GM21390 (cell line): ENCODE measurements around the gene DUSP15.
A peak's percentile ranks its signal among the peaks of the same experiment; 100 is the strongest.

Source experiments
- ATAC-seq: cut with Tn5 transposase; IDR thresholded peaks from one replicate; pipeline ENCODE4 v1.9.1; 2021; ENCODE audit not compliant: unreplicated experiment

The DUSP15 gene

GRCh38 chr20:31894980-31895675 lies 24.8 kb upstream of the DUSP15 start:
- ATAC-seq = peak; percentile 97

GRCh38 chr20:31890646-31891045 lies 20.3 kb upstream of the DUSP15 start:
- ATAC-seq = no peak

GRCh38 chr20:31883829-31884228 lies 13.5 kb upstream of the DUSP15 start:
- no peak for ATAC-seq

- ATAC-seq = no peak
Observed at GRCh38 chr20:31881945-31882344, 11.6 kb upstream of the DUSP15 start.

- ATAC-seq = peak; percentile 81
Observed at GRCh38 chr20:31879143-31879987, 9.0 kb upstream of the DUSP15 start.

GRCh38 chr20:31877684-31878083 lies 7.4 kb upstream of the DUSP15 start:
- no peak for ATAC-seq

- no peak for ATAC-seq
Observed at GRCh38 chr20:31875671-31876070, 5.3 kb upstream of the DUSP15 start.

- no peak for ATAC-seq
Observed at GRCh38 chr20:31872406-31872805, 2.1 kb upstream of the DUSP15 start.

GRCh38 chr20:31871618-31871954 lies 1.3 kb upstream of the DUSP15 start:
- ATAC-seq = no peak

GRCh38 chr20:31870726-31871617 lies 645 bp upstream of the DUSP15 start:
- no peak for ATAC-seq

- no peak for ATAC-seq
Observed at GRCh38 chr20:31869673-31869941, 720 bp downstream of the DUSP15 start.

GRCh38 chr20:31868853-31869672 lies 1.3 kb downstream of the DUSP15 start:
- ATAC-seq = no peak

GRCh38 chr20:31866221-31866620 lies 4.1 kb downstream of the DUSP15 start:
- ATAC-seq = no peak

- ATAC-seq = no peak
Observed at GRCh38 chr20:31864521-31865400, 5.6 kb downstream of the DUSP15 start.

- ATAC-seq = no peak
Observed at GRCh38 chr20:31863296-31864085, 6.8 kb downstream of the DUSP15 start.

GRCh38 chr20:31862506-31862905 lies 7.8 kb downstream of the DUSP15 start:
- no peak for ATAC-seq

- no peak for ATAC-seq
Observed at GRCh38 chr20:31862157-31862470, 8.2 kb downstream of the DUSP15 start.

GRCh38 chr20:31861385-31862156 lies 8.8 kb downstream of the DUSP15 start:
- peak; percentile 63 for ATAC-seq

GRCh38 chr20:31861135-31861384 lies 9.3 kb downstream of the DUSP15 start:
- ATAC-seq = peak; percentile 26
